ENCODE measurements around the gene CD99.

The CD99 gene

GRCh38 chrX:2676794-2677675 is 14.1 kb upstream of the CD99 start:
- DNase-seq: no peak

DNA sequence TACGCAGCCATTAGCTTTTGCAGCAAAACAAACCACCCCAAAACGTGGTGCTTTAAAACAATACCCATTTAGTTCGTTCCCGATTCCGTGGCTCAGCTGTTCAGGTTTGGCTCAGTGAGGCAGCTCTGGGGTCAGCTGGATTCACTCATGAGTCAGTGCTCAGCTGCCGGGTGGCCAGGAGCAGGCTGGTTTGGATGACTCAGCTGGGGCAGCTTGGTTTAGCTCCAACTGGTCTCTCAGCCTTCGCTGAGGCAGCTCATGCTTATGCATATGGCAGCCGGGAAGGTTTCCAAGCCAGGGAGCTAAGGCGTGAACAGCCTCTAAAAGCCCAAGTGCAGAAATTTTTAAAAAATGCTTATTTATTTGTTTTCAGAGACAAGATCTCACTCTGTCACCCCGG is 13.3 kb upstream of the CD99 start:
- DNase-seq: no peak

DNA sequence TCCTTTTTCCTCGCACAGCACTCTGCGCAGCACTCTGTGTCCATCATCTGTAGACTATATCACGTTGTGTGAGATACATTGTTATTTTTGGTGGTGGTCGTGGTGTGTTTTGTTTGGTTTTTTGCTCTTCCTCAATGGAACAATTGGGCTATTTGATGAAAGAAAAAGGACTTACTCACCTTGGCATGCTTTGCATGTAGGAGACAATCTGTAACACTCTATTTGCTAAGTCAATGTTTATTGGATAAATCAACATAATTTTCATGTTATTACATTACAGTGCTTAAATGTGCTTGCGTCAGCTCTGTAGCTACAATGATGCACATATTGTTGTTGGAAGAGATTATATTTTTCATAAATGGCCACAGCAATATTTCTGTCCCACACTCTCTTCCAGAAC is 12.5 kb upstream of the CD99 start:
- no peak for DNase-seq

DNA sequence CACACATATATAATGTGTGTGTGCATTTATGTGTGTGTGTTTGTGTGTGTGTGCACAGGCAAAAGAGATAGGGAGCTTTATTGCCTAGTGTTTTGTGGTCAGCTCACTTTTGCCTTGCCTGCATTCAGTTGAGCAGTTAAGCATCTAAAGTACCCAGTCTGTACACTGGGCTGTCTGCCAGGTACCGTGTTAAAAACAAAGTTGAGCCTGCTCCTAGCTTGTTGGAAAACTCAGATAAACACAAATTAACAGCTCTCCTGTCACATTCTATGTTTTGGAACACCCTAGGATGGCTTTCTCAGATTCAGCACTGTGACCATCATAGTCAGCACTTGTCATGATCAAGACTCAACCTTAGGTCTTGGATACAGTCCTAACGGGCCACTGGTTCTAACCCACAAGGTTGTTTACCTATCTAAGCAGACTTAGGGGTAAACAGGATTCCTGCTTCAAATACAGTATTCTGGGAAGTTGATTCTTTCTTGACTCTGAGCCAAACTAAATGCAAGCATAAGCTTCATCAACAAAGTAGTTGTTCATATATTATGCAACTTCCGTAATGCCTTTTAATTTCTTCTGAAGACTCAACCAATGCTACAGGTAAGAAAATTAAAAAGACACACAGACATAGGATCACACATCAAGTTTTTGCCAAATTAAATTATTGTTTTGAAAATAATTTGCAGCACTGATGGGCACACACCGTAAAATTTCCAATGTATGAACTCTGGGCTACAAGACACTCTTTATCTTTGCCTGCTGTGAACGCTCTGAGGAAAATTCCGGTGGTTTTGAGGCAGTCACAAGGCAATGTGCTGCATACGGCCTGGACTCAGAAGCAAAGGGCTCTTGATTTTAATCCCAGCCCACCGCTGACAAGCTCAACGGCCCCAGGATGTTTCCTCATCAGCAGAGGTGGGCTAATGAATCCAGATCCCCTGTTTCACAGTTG is 11.3 kb upstream of the CD99 start:
- no peak for DNase-seq

GRCh38 chrX:2680486-2681348 is 10.4 kb upstream of the CD99 start:
- no peak for DNase-seq

- no peak for DNase-seq
Measured at GRCh38 chrX:2682565-2683177, 8.4 kb upstream of the CD99 start.

DNA sequence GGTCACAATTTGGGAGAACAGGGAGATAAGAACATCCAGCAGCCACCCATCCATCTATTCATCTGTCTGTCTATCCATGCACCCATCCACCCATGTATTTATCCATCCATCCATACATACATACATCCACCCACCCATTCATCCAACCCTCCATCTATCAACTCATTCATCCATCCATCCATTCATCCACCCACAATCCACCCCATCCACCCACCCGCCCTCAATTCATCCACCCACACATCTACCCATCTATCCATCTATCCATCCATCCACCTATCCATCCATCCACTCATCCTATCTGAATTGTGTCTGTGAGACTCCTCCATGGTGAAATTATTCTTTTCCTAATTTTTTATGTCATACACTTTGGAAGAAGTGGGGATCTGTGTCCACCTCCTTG is 6.8 kb upstream of the CD99 start:
- DNase-seq: no peak

DNA sequence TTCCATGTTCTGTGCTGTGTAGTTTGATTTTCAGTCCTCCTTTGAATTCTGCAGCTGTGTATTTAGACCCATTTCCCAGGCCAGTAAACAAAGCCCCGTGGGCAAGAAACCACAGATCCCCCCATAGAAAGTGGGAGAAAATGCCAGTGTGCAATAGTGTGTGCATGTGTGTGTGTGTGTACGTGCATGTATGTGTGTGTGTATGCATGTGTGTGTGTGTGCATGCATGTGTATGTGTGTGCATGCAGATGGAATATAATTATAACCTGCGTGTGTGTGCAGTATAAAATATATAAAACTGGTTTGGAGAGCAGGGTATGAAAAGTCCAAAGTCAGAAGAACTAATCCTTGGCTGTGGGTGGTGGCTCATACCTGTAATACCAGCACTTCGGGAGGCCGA is 5.2 kb upstream of the CD99 start:
- DNase-seq: no peak

DNA sequence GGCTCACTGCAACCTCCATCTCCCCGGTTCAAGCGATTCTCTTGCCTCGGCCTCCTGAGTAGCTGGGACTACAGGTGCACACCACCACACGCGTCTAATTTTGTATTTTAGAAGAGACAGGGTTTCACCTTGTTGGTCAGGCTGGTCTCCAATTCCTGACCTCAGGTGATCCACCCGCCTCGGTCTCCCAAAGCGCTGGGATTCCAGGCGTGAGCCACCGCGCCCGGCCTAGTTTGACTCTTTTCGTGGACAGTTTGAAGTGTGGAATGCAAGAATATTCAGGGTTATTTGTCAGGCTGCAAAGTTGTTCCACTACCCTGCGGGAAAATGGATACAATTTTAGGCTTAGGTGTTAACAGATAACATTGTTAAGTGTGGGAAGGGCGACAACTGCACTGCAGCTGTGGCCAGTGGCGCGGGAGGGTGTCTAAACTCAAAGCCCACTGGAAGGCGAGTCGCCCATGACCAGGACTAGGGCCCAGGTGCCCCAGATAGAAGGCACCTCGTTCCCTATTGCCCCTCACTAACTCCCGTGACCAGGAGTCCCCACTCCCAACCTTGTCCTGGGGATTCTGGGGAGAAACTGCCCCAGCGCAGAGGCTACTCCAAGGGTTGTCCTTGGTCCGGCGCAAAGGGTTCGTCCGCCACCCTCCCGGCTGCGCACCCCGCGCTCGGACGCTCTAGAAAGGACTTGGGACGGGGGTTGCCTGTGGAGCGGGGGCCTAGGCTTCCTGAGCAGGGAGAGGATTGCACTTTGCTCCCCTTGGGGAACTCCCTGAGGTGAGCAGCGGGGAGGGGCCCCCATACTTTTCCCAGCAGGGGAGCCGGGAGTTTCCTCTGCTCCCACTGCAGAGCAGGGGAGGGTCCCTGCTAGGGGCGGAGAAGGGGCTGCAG is 1.1 kb upstream of the CD99 start:
- no peak for DNase-seq

- DNase-seq: no peak
Measured at GRCh38 chrX:2691543-2692220, 587 bp downstream of the CD99 start.

DNA sequence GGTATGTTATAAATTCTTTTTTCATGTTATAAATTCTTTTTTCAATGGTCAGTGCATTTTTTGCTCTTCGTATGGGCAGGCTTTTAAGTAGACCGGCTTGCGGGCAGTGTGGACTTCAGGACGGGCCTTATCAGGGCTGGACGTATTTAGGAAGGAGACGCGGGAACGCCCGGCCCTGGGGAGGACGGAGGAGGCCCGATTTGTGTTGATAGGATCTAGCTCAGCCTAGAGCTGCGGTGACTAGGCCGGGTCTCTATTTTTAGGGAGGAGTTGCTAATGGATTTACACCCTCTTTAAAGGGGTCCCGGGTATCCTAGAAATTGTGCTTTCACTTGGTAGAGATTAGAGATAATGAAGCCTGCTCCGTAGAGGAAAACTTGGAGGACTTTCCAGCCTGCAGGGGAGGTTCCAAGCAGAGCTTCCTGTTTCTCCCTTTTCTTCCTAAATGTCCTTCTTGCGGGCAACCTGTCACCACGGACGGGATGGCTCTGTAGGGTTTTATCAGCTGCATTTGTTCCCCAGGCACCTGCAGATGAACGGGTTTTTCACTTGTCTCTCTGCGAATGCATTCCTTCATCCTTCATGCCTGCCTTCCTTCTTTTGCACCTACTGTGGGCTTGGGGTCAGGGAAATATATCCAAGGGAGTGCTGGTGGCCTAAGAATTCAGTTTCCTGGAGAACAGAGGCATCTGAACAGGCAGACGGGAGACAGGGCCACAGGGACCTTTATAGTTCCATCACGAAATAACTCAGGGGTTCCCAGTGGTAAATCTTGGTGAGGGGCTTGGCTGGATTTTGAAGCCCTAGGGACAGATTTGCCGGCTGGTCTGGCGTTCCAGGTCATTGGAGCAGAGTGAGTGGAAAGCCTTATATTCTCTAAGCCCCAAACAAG is 1.4 kb downstream of the CD99 start:
- no peak for DNase-seq

GRCh38 chrX:2693113-2694002 is 2.3 kb downstream of the CD99 start:
- no peak for DNase-seq

DNA sequence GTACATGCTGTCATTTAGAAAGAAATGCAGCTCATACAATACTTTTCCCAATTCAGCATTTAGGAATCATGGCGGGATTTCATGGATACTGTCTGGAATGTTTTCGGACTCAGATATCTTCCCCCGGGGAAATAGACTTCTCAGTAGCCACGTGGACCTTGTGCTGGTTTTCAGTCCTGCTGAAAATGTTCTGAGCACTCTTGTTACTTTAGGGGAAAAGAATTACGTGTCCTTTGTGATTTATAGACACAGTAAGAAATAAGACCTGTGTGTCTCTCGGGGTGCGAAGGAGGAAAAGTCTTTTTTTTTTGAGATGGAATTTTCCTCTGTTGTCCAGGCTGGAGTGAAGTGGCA is 3.8 kb downstream of the CD99 start:
- DNase-seq: no peak

DNA sequence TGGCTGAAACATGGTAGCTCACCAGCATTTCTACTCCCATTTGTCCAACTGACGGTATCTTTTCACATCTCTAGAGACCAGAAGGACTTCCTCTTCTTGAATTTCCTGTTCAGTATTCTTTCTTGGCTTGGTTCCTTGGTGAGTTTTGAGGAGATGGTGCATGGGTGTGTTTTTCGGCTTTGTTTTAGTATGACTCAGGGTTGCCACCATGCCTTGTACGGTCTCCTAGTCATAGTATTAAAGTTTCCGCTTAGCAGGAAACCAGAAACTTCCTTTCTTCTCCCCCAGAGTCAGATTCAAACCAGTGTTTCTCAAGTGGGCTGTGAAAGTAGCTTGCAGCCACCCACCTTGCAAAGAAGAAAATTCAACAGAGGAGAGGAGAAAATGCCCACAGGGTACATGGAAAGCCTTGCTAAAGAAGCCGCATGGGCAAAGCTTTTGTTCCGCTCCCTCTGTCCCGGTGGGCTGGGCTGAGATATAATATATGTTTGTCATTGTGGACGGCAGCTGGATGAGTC is 5.7 kb downstream of the CD99 start:
- peak; percentile 66 for DNase-seq

- DNase-seq: no peak
Measured at GRCh38 chrX:2697306-2697705, 6.2 kb downstream of the CD99 start.

DNA sequence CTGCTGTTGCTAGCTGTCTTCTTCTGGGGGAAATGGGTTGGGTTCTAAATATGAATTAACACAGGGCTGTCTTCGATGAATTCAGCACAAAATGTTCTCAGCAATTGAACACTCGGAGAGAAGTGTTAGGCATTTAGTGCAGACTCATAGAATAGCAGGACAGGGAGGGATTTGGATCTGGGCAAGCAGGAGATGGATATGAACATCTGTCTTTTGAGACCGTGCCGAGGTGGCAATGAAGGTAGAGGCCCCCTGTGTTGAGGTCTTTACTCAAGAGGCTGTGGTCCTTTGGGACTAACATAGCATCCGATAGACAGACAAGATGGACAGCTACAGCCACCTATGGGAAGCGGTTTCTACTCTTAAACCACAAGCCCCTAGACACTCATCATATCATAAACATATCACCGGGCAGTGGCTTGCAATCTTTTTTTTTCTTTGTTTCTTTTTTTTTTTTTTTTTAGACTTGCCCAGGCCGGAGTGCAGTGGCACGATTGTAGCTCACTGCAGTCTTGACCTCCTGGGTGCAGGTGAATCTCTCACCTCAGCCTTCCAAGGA is 6.7 kb downstream of the CD99 start:
- no peak for DNase-seq

GRCh38 chrX:2698604-2699003 is 7.5 kb downstream of the CD99 start:
- no peak for DNase-seq

DNA sequence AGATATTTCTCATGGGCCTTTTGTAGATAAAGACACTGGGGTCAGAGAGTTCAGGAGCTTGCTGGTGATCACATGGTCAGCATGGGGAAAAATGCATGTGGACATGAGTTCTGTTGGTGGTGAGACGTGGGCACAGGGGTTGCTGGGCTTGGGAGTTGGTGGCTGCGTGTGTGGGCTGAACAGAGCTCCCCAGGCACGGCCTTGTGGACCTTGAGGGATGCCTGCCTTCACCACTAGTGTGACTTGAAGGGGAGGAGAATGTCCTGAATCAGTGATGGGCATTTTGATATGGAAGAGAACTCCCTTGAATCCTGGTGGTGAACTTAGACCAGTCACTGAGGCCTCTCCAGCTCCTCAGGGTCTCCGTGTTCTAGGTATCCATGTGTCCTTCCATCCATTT is 8.9 kb downstream of the CD99 start:
- no peak for DNase-seq

Measured in stimulated activated CD4-positive, alpha-beta T cell treated with anti-CD3 and anti-CD28 coated beads, Interleukin-1b, Interleukin-23, amount 100 ng/mL, for 48 hours (primary cell).